Measurements from ENCODE around the gene STXBP6.
"Not testable (repeated sequence)": the region's sequence is repeated elsewhere in the genome, so short reads cannot be mapped to it uniquely, and the experiment has no call there.

The STXBP6 gene

GRCh38 chr14:24952851-24953666 is 96.9 kb downstream of the STXBP6 start:
- DNase-seq: no peak

- DNase-seq: no peak
Measured at GRCh38 chr14:24948261-24948847, 101.6 kb downstream of the STXBP6 start.

- DNase-seq: no peak
Measured at GRCh38 chr14:24947131-24947530, 102.8 kb downstream of the STXBP6 start.

GRCh38 chr14:24944800-24945199 is 105.1 kb downstream of the STXBP6 start:
- DNase-seq: no peak

GRCh38 chr14:24943024-24943423 is 106.9 kb downstream of the STXBP6 start:
- no peak for DNase-seq

- no peak for DNase-seq
Measured at GRCh38 chr14:24941719-24942118, 108.2 kb downstream of the STXBP6 start.

GRCh38 chr14:24940213-24940783 is 109.6 kb downstream of the STXBP6 start:
- no peak for DNase-seq

GRCh38 chr14:24938593-24938992 is 111.4 kb downstream of the STXBP6 start:
- no peak for DNase-seq

GRCh38 chr14:24937300-24937699 is 112.6 kb downstream of the STXBP6 start:
- no peak for DNase-seq

GRCh38 chr14:24936773-24937172 is 113.2 kb downstream of the STXBP6 start:
- DNase-seq: not testable (repeated sequence)

- DNase-seq: no peak
Measured at GRCh38 chr14:24935796-24936195, 114.2 kb downstream of the STXBP6 start.

GRCh38 chr14:24928386-24928900 is 121.5 kb downstream of the STXBP6 start:
- DNase-seq: no peak

- DNase-seq: no peak
Measured at GRCh38 chr14:24927809-24928208, 122.1 kb downstream of the STXBP6 start.

GRCh38 chr14:24925771-24926374 is 124.1 kb downstream of the STXBP6 start:
- DNase-seq: no peak

GRCh38 chr14:24924544-24924943 is 125.4 kb downstream of the STXBP6 start:
- no peak for DNase-seq

GRCh38 chr14:24921903-24922302 is 128.0 kb downstream of the STXBP6 start:
- DNase-seq: no peak

- DNase-seq: no peak
Measured at GRCh38 chr14:24920265-24921075, 129.5 kb downstream of the STXBP6 start.

GRCh38 chr14:24918822-24919221 is 131.1 kb downstream of the STXBP6 start:
- no peak for DNase-seq

GRCh38 chr14:24915958-24916595 is 133.9 kb downstream of the STXBP6 start:
- no peak for DNase-seq

GRCh38 chr14:24915403-24915921 is 134.5 kb downstream of the STXBP6 start:
- DNase-seq: no peak

GRCh38 chr14:24913746-24914145 is 136.2 kb downstream of the STXBP6 start:
- DNase-seq: no peak

GRCh38 chr14:24913021-24913420 is 136.9 kb downstream of the STXBP6 start:
- no peak for DNase-seq
